Calu3 (cell line): ENCODE data around the gene RGS14. TPM values are rescaled to one million over a fixed set of nuclear protein-coding genes. Genes with fewer than 3 reads are reported as not detected.

Source experiments
- BruUV-seq: library from RNA; stranded (reverse); fragments of 400-500 nt; replicated peaks from 2 replicates; lab custom pipeline; 2021; lab: Mats Ljungman, UMichigan
- CTCF ChIA-PET: fragments of 300-600 bp; sonication (Branson Sonifier 250); formaldehyde crosslinking; loops from one replicate; lab custom pipeline; 2022; ENCODE audit warnings: antibody characterized with exemption; lab: Charles Lee
- DNase-seq: peaks from one replicate; pipeline ENCODE4 v3.0.0; 2022
- H3K27ac Mint-ChIP-seq: one replicate; pipeline ENCODE4 v1.8.0; 2022; ENCODE audit warnings: mixed read lengths; ENCODE audit not compliant: unreplicated experiment
- H3K27me3 Mint-ChIP-seq: one replicate; pipeline ENCODE4 v1.8.0; 2022; ENCODE audit warnings: mixed read lengths; ENCODE audit not compliant: unreplicated experiment
- H3K36me3 Mint-ChIP-seq: one replicate; pipeline ENCODE4 v1.8.0; 2022; ENCODE audit warnings: mild to moderate bottlenecking, moderate library complexity, mixed read lengths; ENCODE audit not compliant: insufficient read depth, unreplicated experiment
- H3K4me1 Mint-ChIP-seq: one replicate; pipeline ENCODE4 v1.8.0; 2022; ENCODE audit warnings: mild to moderate bottlenecking, low read depth, mixed read lengths; ENCODE audit not compliant: unreplicated experiment
- H3K4me3 Mint-ChIP-seq: one replicate; pipeline ENCODE4 v1.8.0; 2022; ENCODE audit warnings: mild to moderate bottlenecking, low read depth, moderate library complexity, mixed read lengths; ENCODE audit not compliant: unreplicated experiment
- H3K9me3 Mint-ChIP-seq: one replicate; pipeline ENCODE4 v1.8.0; 2022; ENCODE audit warnings: low read depth, mixed read lengths; ENCODE audit not compliant: unreplicated experiment
- intact Hi-C: fragments of 100-400 bp; cut with micrococcal nuclease; formaldehyde crosslinking; loops from one replicate; pipeline ENCODE4 v1.10.0; 2022; ENCODE audit not compliant: unreplicated experiment
- total RNA-seq: library from RNA; stranded (reverse); gene quantifications from 2 replicates; pipeline ENCODE4 v1.2.3, GENCODE V29; 2022
- TF ChIP-seq, protein P1 (sequence below): fragments of 200-600 bp; IDR thresholded peaks from one replicate; pipeline ENCODE4 v1.8.0; 2022; ENCODE audit warnings: antibody characterized with exemption; ENCODE audit not compliant: unreplicated experiment

RGS14 gene
- total RNA-seq, 1 experiment from 2014 or later = 12.9 TPM

- Mint-ChIP-seq H3K27me3 (no peaks in the 10 kb centered on the region), H3K36me3 (peaks cover 60% of the 10 kb centered on the region), H3K9me3 (no peaks in the 10 kb centered on the region), H3K27ac (peak overlapping the region; percentile 79), H3K4me3 (peak overlapping the region; percentile 71), H3K4me1 (peaks cover 47% of the 10 kb centered on the region)
- TF ChIP-seq, protein P1, sequence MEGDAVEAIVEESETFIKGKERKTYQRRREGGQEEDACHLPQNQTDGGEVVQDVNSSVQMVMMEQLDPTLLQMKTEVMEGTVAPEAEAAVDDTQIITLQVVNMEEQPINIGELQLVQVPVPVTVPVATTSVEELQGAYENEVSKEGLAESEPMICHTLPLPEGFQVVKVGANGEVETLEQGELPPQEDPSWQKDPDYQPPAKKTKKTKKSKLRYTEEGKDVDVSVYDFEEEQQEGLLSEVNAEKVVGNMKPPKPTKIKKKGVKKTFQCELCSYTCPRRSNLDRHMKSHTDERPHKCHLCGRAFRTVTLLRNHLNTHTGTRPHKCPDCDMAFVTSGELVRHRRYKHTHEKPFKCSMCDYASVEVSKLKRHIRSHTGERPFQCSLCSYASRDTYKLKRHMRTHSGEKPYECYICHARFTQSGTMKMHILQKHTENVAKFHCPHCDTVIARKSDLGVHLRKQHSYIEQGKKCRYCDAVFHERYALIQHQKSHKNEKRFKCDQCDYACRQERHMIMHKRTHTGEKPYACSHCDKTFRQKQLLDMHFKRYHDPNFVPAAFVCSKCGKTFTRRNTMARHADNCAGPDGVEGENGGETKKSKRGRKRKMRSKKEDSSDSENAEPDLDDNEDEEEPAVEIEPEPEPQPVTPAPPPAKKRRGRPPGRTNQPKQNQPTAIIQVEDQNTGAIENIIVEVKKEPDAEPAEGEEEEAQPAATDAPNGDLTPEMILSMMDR = no peak
- peak; percentile 65 for DNase-seq
- CTCF ChIA-PET = interaction anchor here (0.6 to 1.2 kb wide), 7 partner anchors 11 to 145 kb away, joined by 3 to 10 read pairs (median 5); partner anchors contain the start of gene GRK6
- intact Hi-C loops = loop anchor here (5.0 kb wide), 1 partner anchor 140 kb away; no protein-coding TSS in a partner anchor
- BruUV-seq = TSS peak; percentile 73
Observed at GRCh38 chr5:177312649-177313181, 45.0 kb upstream of the RGS14 start.

DNA sequence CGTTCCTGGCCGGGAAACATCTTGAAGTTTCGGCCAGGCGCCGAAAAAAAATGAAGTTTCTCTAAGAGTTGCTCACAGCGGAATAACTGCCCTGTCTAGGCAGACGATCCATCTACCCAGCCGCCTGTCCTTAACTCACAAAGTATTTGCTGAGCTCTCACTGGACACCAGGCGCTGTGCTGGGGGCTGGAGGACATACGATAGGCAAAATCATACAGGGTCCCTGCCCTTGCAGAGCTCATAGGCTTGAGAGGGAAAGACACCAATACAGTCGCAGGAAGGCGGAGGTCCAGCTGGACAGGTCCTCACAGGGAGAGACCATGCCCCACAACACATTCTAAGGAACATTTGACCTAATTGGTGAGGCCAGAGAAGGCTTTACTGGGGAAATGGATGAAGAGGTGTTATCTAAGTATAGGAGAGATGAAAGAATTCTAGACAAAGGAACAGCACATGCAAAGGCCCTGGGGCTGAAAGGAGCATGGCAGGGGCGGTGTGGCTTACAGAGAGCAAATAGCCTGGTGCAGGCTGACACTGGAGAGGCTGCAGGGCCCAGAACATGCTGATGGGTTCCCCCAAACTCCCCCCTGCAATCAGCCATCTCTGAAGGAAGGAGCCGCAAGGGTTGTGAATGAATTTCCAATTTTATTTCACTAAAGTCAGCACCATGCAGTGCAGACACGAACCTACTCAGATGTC lies 44.0 kb upstream of the RGS14 start:
- CTCF ChIA-PET = interaction anchor here (0.6 kb wide), 1 partner anchor 76 kb away, joined by 3 read pairs; no protein-coding TSS in a partner anchor
- Mint-ChIP-seq H3K36me3 (peaks cover 60% of the 10 kb centered on the region), H3K9me3 (no peaks in the 10 kb centered on the region), H3K4me3 (no peak overlapping the region), H3K27ac (no peak overlapping the region), H3K27me3 (no peaks in the 10 kb centered on the region), H3K4me1 (peaks cover 54% of the 10 kb centered on the region)
- TF ChIP-seq, protein P1 = no peak
- DNase-seq = no peak
- intact Hi-C loops = loop anchor here (5.0 kb wide), 1 partner anchor 139 kb away; no protein-coding TSS in a partner anchor
- no TSS peak for BruUV-seq

GRCh38 chr5:177314376-177315342 lies 43.1 kb upstream of the RGS14 start:
- CTCF ChIA-PET = no interaction called here
- no peak for DNase-seq
- no TSS peak for BruUV-seq
- Mint-ChIP-seq H3K36me3 (peaks cover 51% of the 10 kb centered on the region), H3K4me1 (peaks cover 46% of the 10 kb centered on the region), H3K27ac (no peak overlapping the region), H3K9me3 (no peaks in the 10 kb centered on the region), H3K27me3 (no peaks in the 10 kb centered on the region), H3K4me3 (no peak overlapping the region)
- intact Hi-C loops = loop anchor here (5.0 kb wide), 2 partner anchors 38 to 138 kb away; partner anchors contain the start of gene LMAN2
- TF ChIP-seq, protein P1 = no peak

GRCh38 chr5:177315411-177315810 lies 42.3 kb upstream of the RGS14 start:
- Mint-ChIP-seq H3K27ac (no peak overlapping the region), H3K27me3 (no peaks in the 10 kb centered on the region), H3K36me3 (peaks cover 45% of the 10 kb centered on the region), H3K4me1 (peaks cover 42% of the 10 kb centered on the region), H3K9me3 (no peaks in the 10 kb centered on the region), H3K4me3 (no peak overlapping the region)
- no TSS peak for BruUV-seq
- no peak for DNase-seq
- TF ChIP-seq, protein P1 = no peak
- CTCF ChIA-PET = interaction anchor here (0.6 to 0.7 kb wide), 2 partner anchors 67 to 110 kb away, joined by 3 to 4 read pairs; no protein-coding TSS in a partner anchor
- intact Hi-C loops = loop anchor here (5.0 kb wide), 1 partner anchor 37 kb away; the partner anchor contains the start of gene LMAN2
